Measurements from ENCODE around the gene CDHR2.

- TF ChIP-seq TAF1 (IDR thresholded peaks at IDR 0.05; ENCODE audit: borderline replicate concordance, low read depth, low read length) = no peak
- TF ChIP-seq POLR2AphosphoS5 (IDR thresholded peaks at IDR 0.05; ENCODE audit: low read depth, low read length) = no peak
These were observed 19.9 kb upstream of the CDHR2 start for GRCh38 chr5:176529116-176529740.
